PC-9 (cell line): ENCODE data around the gene KRT38. TPM values are rescaled to one million over a fixed set of nuclear protein-coding genes. Genes with fewer than 3 reads are reported as not detected.
A peak's percentile ranks its signal among the peaks of the same experiment; 100 is the strongest.

Source experiments
- BruUV-seq: library from RNA; stranded (reverse); fragments of 400-500 nt; replicated peaks from 2 replicates; lab custom pipeline; 2021; lab: Mats Ljungman, UMichigan
- CTCF ChIA-PET: fragments of 300-600 bp; sonication (Branson Sonifier 250); formaldehyde crosslinking; loops from one replicate; lab custom pipeline; 2022; ENCODE audit warnings: antibody characterized with exemption; lab: Charles Lee
- POLR2A ChIA-PET: fragments of 300-600 bp; sonication (Branson Sonifier 250); formaldehyde crosslinking; loops from one replicate; lab custom pipeline; 2022; ENCODE audit warnings: antibody characterized with exemption; ENCODE audit not compliant: unreplicated experiment; lab: Charles Lee
- DNase-seq, 2 experiments: peaks; one replicate each; pipeline versions ENCODE4 v3.0.0 to v3.0.0-alpha.2; 2015 to 2022; ENCODE audit warnings: mixed read lengths in 1 of 2
- H2AFZ ChIP-seq: fragments of 200-600 bp; sonication (generic); 2 replicates; pipeline ENCODE4 v1.8.1; 2017; ENCODE audit warnings: antibody characterized with exemption
- H3F3A ChIP-seq: fragments of 200-600 bp; sonication (generic); 2 replicates; pipeline ENCODE4 v1.8.1; 2017; ENCODE audit warnings: antibody characterized with exemption, mild to moderate bottlenecking, low read depth; ENCODE audit not compliant: insufficient read depth
- H3K27ac ChIP-seq: fragments of 200-600 bp; sonication (generic); 2 replicates; pipeline ENCODE4 v1.6.1; 2016; ENCODE audit warnings: mixed run types
- H3K27me3 ChIP-seq: fragments of 200-600 bp; sonication (generic); 2 replicates; pipeline ENCODE4 v1.6.1; 2016; ENCODE audit warnings: low read depth, mixed run types; ENCODE audit not compliant: insufficient read depth
- H3K36me3 ChIP-seq: fragments of 200-600 bp; sonication (generic); 2 replicates; pipeline ENCODE4 v1.6.1; 2016; ENCODE audit warnings: low read depth, mixed run types
- H3K4me1 ChIP-seq: fragments of 200-600 bp; sonication (generic); replicated peaks from 2 replicates; pipeline ENCODE4 v1.6.1; 2016; ENCODE audit warnings: mixed run types; ENCODE audit not compliant: insufficient read depth
- H3K4me2 ChIP-seq: fragments of 200-600 bp; sonication (generic); 2 replicates; pipeline ENCODE4 v1.6.1; 2017; ENCODE audit warnings: mixed run types
- H3K4me3 ChIP-seq: fragments of 200-600 bp; sonication (generic); 2 replicates; pipeline ENCODE4 v1.6.1; 2016; ENCODE audit warnings: mixed run types
- H3K79me2 ChIP-seq: fragments of 200-600 bp; sonication (generic); 2 replicates; pipeline ENCODE4 v1.6.1; 2017; ENCODE audit warnings: low read depth, mixed run types
- H3K9me2 ChIP-seq: fragments of 200-600 bp; sonication (generic); 2 replicates; pipeline ENCODE4 v1.8.1; 2017; ENCODE audit warnings: mild to moderate bottlenecking; ENCODE audit not compliant: insufficient read depth
- H3K9me3 ChIP-seq: fragments of 200-600 bp; sonication (generic); 2 replicates; pipeline ENCODE4 v1.8.1; 2016; ENCODE audit warnings: low read depth; ENCODE audit not compliant: insufficient read depth
- H4K20me1 ChIP-seq: fragments of 200-600 bp; sonication (generic); 2 replicates; pipeline ENCODE4 v1.8.1; 2017; ENCODE audit not compliant: insufficient read depth
- CTCF ChIP-seq: fragments of 200-600 bp; sonication (generic); conservative IDR thresholded peaks from 2 replicates; pipeline ENCODE4 v1.6.1; 2017; ENCODE audit warnings: mixed run types, antibody characterized with exemption, mild to moderate bottlenecking, moderate library complexity
- EZH2 ChIP-seq: fragments of 200-600 bp; sonication (generic); IDR thresholded peaks from 2 replicates; pipeline ENCODE4 v1.8.0; 2017; ENCODE audit warnings: antibody characterized with exemption, low read depth
- intact Hi-C: fragments of 100-400 bp; cut with micrococcal nuclease; formaldehyde crosslinking; loops from one replicate; pipeline ENCODE4 v1.10.0; 2022; ENCODE audit not compliant: unreplicated experiment
- total RNA-seq: library from RNA; stranded (reverse); gene quantifications from 2 replicates; pipeline ENCODE4 v1.2.3, GENCODE V29; 2021

The KRT38 gene
- total RNA-seq, 1 experiment from 2014 or later = not detected

GRCh38 chr17:41419716-41420115 lies 21.1 kb downstream of the KRT38 start:
- Histone ChIP-seq H3F3A (peaks cover 35% of the 10 kb centered on the region), H3K9me2 (no peaks in the 10 kb centered on the region), H3K4me3 (no peak overlapping the region), H3K27ac (0 out of 2 replicates have a peak overlapping the region, but pooled peaks have one; percentile 89), H3K4me1 (peaks cover 69% of the 10 kb centered on the region), H2AFZ (no peak overlapping the region), H3K79me2 (no peaks in the 10 kb centered on the region), H3K36me3 (no peaks in the 10 kb centered on the region), H3K4me2 (0 out of 2 replicates have a peak overlapping the region, but pooled peaks have one; percentile 65), H3K9me3 (no peaks in the 10 kb centered on the region), H4K20me1 (no peaks in the 10 kb centered on the region), H3K27me3 (no peaks in the 10 kb centered on the region)
- DNase-seq = no peak
- BruUV-seq = no TSS peak
- POLR2A ChIA-PET = interaction anchor here (0.6 kb wide), 1 partner anchor 235 kb away, joined by 4 read pairs; no protein-coding TSS in a partner anchor
- intact Hi-C loops = loop anchor here (5.0 kb wide), 2 partner anchors 248 to 512 kb away; no protein-coding TSS in a partner anchor
- CTCF ChIA-PET = interaction anchor here (0.9 to 1.0 kb wide), 2 partner anchors 78 to 513 kb away, joined by 3 read pairs; no protein-coding TSS in a partner anchor
- TF ChIP-seq EZH2 (no peak), CTCF (no peak)

DNA sequence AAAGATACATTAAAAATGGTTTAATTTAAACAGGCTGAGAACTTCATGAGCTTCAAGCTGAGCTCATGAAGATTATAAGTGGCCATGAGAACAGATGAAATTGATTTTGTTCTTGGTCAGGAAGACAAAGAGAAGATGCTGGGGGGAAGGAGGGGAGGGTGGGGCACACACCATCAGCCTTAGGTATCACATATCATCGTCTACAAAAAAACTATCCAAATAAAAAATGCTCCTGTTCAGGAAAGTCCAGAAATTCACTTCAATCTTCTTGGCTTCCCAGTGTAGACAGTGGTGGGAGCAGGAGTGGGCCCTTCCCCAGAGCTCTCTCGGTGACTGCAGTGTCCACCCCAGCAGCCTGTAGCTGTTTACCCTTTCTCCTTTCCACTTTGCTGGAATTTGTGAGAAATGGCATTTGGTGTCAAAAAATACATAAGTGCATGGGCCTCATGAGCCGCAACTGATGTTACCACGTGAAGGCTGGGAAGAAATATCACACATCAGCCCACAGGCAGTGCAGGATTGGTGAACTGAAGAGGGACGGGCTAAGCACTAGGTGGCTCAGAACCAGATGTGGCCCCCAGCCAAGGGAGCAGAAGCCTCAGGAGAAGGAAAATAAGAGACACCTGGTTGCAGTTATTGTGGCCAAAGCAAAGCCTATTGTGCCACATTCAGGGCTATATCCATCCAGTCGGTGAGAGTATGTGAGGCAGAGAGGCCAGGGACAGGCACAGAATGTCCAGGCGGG lies 22.5 kb downstream of the KRT38 start:
- H3K4me1 ChIP-seq = peaks cover 73% of the 10 kb centered on the region
- peak overlapping the region; percentile 89 for H3K27ac ChIP-seq
- H3F3A ChIP-seq = peaks cover 35% of the 10 kb centered on the region
- peak in 1 of 2 experiments; percentile 63 for DNase-seq
- no peaks in the 10 kb centered on the region for H3K27me3 ChIP-seq
- no peak overlapping the region for H2AFZ ChIP-seq
- ChIA-PET POLR2A (interaction anchor here (0.5 to 2.0 kb wide), 6 partner anchors 14 to 111 kb away, joined by 3 to 9 read pairs (median 4); partner anchors contain the start of gene KRT13), CTCF (interaction anchor here (0.6 to 1.8 kb wide), 7 partner anchors 8 to 130 kb away, joined by 3 to 13 read pairs (median 6); no protein-coding TSS in a partner anchor)
- H3K36me3 ChIP-seq = no peaks in the 10 kb centered on the region
- no peaks in the 10 kb centered on the region for H3K79me2 ChIP-seq
- H3K9me2 ChIP-seq = no peaks in the 10 kb centered on the region
- peak overlapping the region; percentile 65 for H3K4me2 ChIP-seq
- H4K20me1 ChIP-seq = no peaks in the 10 kb centered on the region
- H3K4me3 ChIP-seq = no peak overlapping the region; the same call in 1 of the 2 replicates
- BruUV-seq = no TSS peak
- no peaks in the 10 kb centered on the region for H3K9me3 ChIP-seq
- TF ChIP-seq EZH2 (no peak), CTCF (no peak)
- intact Hi-C loops = loop anchor here (5.0 kb wide), 2 partner anchors 249 to 511 kb away; no protein-coding TSS in a partner anchor

DNA sequence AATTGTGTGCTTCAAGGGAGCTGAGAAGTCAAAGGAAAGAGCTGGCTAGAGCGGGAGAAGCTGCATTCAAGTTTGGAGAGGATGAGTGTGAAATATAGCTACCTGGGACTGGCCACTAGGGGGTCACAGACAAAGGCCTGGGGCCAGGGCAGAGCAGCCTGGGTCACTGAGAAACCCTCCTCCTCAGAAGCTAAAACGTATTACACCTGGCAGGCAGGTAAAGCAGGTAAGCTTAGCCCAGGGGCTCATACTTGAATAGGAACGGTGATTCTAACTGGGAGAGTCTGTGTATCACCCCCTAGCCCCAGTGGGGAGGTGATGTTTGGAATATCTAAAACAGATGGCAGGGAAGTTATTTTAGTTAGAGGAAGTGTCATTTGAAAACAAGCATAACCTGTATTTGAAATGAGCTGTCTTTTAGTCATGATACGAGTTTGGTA lies 23.2 kb downstream of the KRT38 start:
- Histone ChIP-seq H2AFZ (0 out of 2 replicates have a peak overlapping the region, but pooled peaks have one; percentile 30), H3F3A (peaks cover 35% of the 10 kb centered on the region), H3K36me3 (no peaks in the 10 kb centered on the region), H3K79me2 (no peaks in the 10 kb centered on the region), H3K9me3 (no peaks in the 10 kb centered on the region), H4K20me1 (no peaks in the 10 kb centered on the region), H3K4me3 (no peak overlapping the region), H3K9me2 (no peaks in the 10 kb centered on the region), H3K27ac (peak overlapping the region; percentile 89), H3K4me2 (peak overlapping the region; percentile 65), H3K27me3 (no peaks in the 10 kb centered on the region), H3K4me1 (peaks cover 76% of the 10 kb centered on the region)
- peak; percentile 69 to 98 for DNase-seq
- TF ChIP-seq CTCF (peak; percentile 82), EZH2 (no peak)
- intact Hi-C loops = loop anchor here (1.0 to 5.0 kb wide), 3 partner anchors 79 to 510 kb away; no protein-coding TSS in a partner anchor
- ChIA-PET CTCF (interaction anchor here (0.6 to 1.8 kb wide), 9 partner anchors 9 to 245 kb away, joined by 3 to 13 read pairs (median 5); no protein-coding TSS in a partner anchor), POLR2A (interaction anchor here (0.5 to 2.0 kb wide), 8 partner anchors 14 to 566 kb away, joined by 3 to 9 read pairs (median 4); partner anchors contain the start of gene KRT13)
- BruUV-seq = no TSS peak
